K562 (cell line): ENCODE results near the gene TPGS1. TPM values are rescaled to one million over a fixed set of nuclear protein-coding genes. Genes with fewer than 3 reads are reported as not detected.

Source experiments
- CTCF ChIP-seq, 3 experiments: IDR thresholded peaks in 2 of 3; conservative IDR thresholded peaks in 1 of 3; 2 replicates each; pipeline ENCODE4 v1.5.1; 2011 to 2012; ENCODE audit warnings: low read length in 3 of 3, mild to moderate bottlenecking in 3 of 3, control low read depth in 2 of 3, improper control_type of control experiment in 1 of 3, inconsistent platforms in 1 of 3, low read depth in 1 of 3, mixed read lengths in 1 of 3, moderate library complexity in 1 of 3; ENCODE audit not compliant: insufficient read depth in 2 of 3
- EWSR1 ChIP-seq: fragments of 450-650 bp; IDR thresholded peaks from 2 replicates; pipeline ENCODE4 v1.6.1; 2018; ENCODE audit warnings: borderline replicate concordance, mild to moderate bottlenecking, low read depth, moderate library complexity; ENCODE audit not compliant: partially characterized antibody
- KLF16 ChIP-seq: IDR thresholded peaks from 2 replicates; pipeline ENCODE4 v1.6.1; 2016; ENCODE audit warnings: antibody characterized with exemption
- MGA ChIP-seq: fragments of 450-650 bp; IDR thresholded peaks from 2 replicates; pipeline ENCODE4 v1.6.1; 2016; ENCODE audit warnings: mild to moderate bottlenecking, moderate library complexity
- NCOA2 ChIP-seq, 2 experiments: fragments of 450-650 bp; IDR thresholded peaks; 2 replicates each; pipeline ENCODE4 v1.6.1; 2018; ENCODE audit warnings: mild to moderate bottlenecking in 2 of 2, moderate library complexity in 1 of 2; ENCODE audit not compliant: partially characterized antibody in 2 of 2
- SMAD2 ChIP-seq: fragments of 150-350 bp; IDR thresholded peaks from 2 replicates; pipeline ENCODE4 v1.6.1; 2014; ENCODE audit warnings: low read depth, mild to moderate bottlenecking, low read length
- ZBTB11 ChIP-seq, 3 experiments: fragments of 200-800 bp in 1 of 3; fragments of 250-450 bp in 1 of 3; fragments of 450-650 bp in 1 of 3; sonication (Bioruptor Pico) in 1 of 3; sonication (Bioruptor generic) in 1 of 3; formaldehyde crosslinking in 1 of 3; IDR thresholded peaks; 2 replicates each; pipeline versions ENCODE4 v1.6.1 to v1.8.0; 2016 to 2022; ENCODE audit warnings: mild to moderate bottlenecking in 2 of 3, missing genetic modification characterization in 2 of 3, missing compliant biosample characterization in 1 of 3, moderate library complexity in 1 of 3
- polyA plus RNA-seq, 8 experiments: library from polyadenylated mRNA; depleted of rRNA in 4 of 8; stranded (reverse) in 5 of 8; unstranded in 3 of 8; fragments of >200 nt; fragmentation: Nextera tagmentation in 2 of 8; fragmentation: Illumina TruSeq in 1 of 8; extraction: Ambion mirVana in 2 of 8; extraction: Trizol in 1 of 8; gene quantifications; 2 replicates each; pipeline versions ENCODE4 v1.2.1 to v1.2.3, GENCODE V29; 2011 to 2014; ENCODE audit warnings: inconsistent platforms in 1 of 8, missing spikeins in 1 of 8
- total RNA-seq, 7 experiments: library from RNA; depleted of rRNA in 6 of 7; stranded (reverse); fragments of >200 nt in 6 of 7; fragmentation: Illumina TruSeq in 2 of 7; extraction: Trizol in 2 of 7; gene quantifications; 2 replicates each; pipeline versions ENCODE4 v1.2.1 to v1.2.3, GENCODE V29; 2011 to 2021; ENCODE audit warnings: low replicate concordance in 1 of 7

The TPGS1 gene
- total and polyA plus RNA-seq, 9 of the 15 experiments (the other 6 are each of a cell fraction or from before 2014, with no cell fraction given): 0.30 to 31.6 (median 1.2) TPM; not detected in 2

GRCh38 chr19:510606-511100 lies 3.4 kb downstream of the TPGS1 start (continued):
- TF ChIP-seq MGA (peak; percentile 78), SMAD2 (no peak), NCOA2 (IDR thresholded peaks at IDR 0.05; ENCODE audit: partially characterized antibody in 2 of 2) (no peak), ZBTB11 (CRISPR knock-in tag; IDR thresholded peaks at IDR 0.05) (peak in 1 of 3 experiments; percentile 20; a peak in 1 of 6 replicates), EWSR1 (no peak), CTCF (IDR thresholded peaks at IDR 0.05 in 2 of 3, conservative IDR thresholded peaks at IDR 0.05 in 1 of 3; ENCODE audit: insufficient read depth in 2 of 3, low read depth in 1 of 3, low read length in 3 of 3) (peak; percentile 99 to 100 (median 99)), KLF16 (peak; percentile 59; the same call in 1 of the 2 replicates)
